ENCODE measurements around the gene CNTNAP5. TPM values are rescaled to one million over a fixed set of nuclear protein-coding genes. Genes with fewer than 3 reads are reported as not detected.

Gene CNTNAP5
- total RNA-seq, 1 experiment from 2014 or later = not detected

DNA sequence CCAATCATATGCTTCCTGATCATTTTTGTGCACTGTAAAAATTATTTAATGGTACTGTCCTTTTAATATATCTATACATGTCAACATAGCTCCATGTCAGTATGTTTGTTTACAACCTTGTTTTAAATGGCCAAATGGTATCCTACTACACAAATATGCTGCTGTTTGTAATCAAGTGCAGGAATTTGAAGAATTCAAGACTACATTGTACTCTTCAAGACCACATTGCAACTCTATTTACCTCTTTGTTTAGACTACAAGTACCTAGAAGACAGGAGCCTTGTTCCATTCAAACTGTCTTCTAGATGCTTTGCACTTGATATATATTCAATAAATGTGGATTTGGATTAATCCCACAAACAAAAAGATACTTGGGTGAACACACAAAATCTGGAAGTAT lies 41.7 kb downstream of the CNTNAP5 start:
- Mint-ChIP-seq H3K9me3 (ENCODE audit: unreplicated experiment) (no peaks in the 10 kb centered on the region), H3K4me3 (ENCODE audit: unreplicated experiment) (no peak overlapping the region), H3K4me1 (ENCODE audit: insufficient read depth, unreplicated experiment) (no peaks in the 10 kb centered on the region), H3K27ac (ENCODE audit: low read depth, unreplicated experiment) (no peak overlapping the region), H3K27me3 (ENCODE audit: insufficient read depth, unreplicated experiment) (no peaks in the 10 kb centered on the region), H3K36me3 (ENCODE audit: insufficient read depth, unreplicated experiment) (no peaks in the 10 kb centered on the region)
- DNase-seq (ENCODE audit: unreplicated experiment) = no peak
- ChIA-PET POLR2A (no interaction called here), CTCF (no interaction called here)
- TF ChIP-seq, protein P1, sequence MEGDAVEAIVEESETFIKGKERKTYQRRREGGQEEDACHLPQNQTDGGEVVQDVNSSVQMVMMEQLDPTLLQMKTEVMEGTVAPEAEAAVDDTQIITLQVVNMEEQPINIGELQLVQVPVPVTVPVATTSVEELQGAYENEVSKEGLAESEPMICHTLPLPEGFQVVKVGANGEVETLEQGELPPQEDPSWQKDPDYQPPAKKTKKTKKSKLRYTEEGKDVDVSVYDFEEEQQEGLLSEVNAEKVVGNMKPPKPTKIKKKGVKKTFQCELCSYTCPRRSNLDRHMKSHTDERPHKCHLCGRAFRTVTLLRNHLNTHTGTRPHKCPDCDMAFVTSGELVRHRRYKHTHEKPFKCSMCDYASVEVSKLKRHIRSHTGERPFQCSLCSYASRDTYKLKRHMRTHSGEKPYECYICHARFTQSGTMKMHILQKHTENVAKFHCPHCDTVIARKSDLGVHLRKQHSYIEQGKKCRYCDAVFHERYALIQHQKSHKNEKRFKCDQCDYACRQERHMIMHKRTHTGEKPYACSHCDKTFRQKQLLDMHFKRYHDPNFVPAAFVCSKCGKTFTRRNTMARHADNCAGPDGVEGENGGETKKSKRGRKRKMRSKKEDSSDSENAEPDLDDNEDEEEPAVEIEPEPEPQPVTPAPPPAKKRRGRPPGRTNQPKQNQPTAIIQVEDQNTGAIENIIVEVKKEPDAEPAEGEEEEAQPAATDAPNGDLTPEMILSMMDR (IDR thresholded peaks at IDR 0.05; ENCODE audit: unreplicated experiment) = no peak
- intact Hi-C loops (cut with micrococcal nuclease) = no loop called here
- BruUV-seq (replicated peaks) = no TSS peak

DNA sequence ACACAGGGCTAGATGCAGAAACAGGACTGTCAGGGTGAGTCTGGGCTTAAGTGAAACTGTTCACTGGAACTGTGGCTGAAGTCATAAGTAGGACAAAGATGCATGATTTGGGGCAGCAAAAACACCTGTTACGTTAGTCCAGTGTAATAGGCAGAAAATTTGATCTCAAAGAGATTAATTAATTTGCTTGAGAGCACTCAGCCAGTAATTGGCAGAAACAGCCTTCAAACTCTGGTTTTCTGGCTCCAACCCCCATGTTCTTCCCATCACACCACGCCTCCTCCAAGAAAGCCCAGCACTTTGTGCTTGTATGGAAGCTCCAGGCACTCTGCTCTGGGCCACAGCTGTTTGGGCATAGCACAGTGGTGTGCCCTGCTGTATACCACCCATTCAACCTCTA lies 54.0 kb downstream of the CNTNAP5 start:
- H3K4me3 Mint-ChIP-seq (ENCODE audit: unreplicated experiment) = no peak overlapping the region
- no peak overlapping the region for H3K27ac Mint-ChIP-seq (ENCODE audit: low read depth, unreplicated experiment)
- peaks cover 9% of the 10 kb centered on the region for H3K4me1 Mint-ChIP-seq (ENCODE audit: insufficient read depth, unreplicated experiment)
- H3K27me3 Mint-ChIP-seq (ENCODE audit: insufficient read depth, unreplicated experiment) = no peaks in the 10 kb centered on the region
- no TSS peak for BruUV-seq (replicated peaks)
- intact Hi-C loops (cut with micrococcal nuclease) = no loop called here
- ChIA-PET POLR2A (no interaction called here), CTCF (no interaction called here)
- no peaks in the 10 kb centered on the region for H3K36me3 Mint-ChIP-seq (ENCODE audit: insufficient read depth, unreplicated experiment)
- TF ChIP-seq, protein P1 (IDR thresholded peaks at IDR 0.05; ENCODE audit: unreplicated experiment) = no peak
- no peak for DNase-seq (ENCODE audit: unreplicated experiment)
- no peaks in the 10 kb centered on the region for H3K9me3 Mint-ChIP-seq (ENCODE audit: unreplicated experiment)

- no peaks in the 10 kb centered on the region for H3K36me3 Mint-ChIP-seq (ENCODE audit: insufficient read depth, unreplicated experiment)
- intact Hi-C loops (cut with micrococcal nuclease) = no loop called here
- TF ChIP-seq, protein P1 (IDR thresholded peaks at IDR 0.05; ENCODE audit: unreplicated experiment) = no peak
- H3K27ac Mint-ChIP-seq (ENCODE audit: low read depth, unreplicated experiment) = no peak overlapping the region
- peaks cover 5% of the 10 kb centered on the region for H3K9me3 Mint-ChIP-seq (ENCODE audit: unreplicated experiment)
- DNase-seq (ENCODE audit: unreplicated experiment) = peak; percentile 31
- ChIA-PET POLR2A (no interaction called here), CTCF (interaction anchor here (0.7 kb wide), 1 partner anchor 669 kb away, joined by 3 read pairs; no protein-coding TSS in a partner anchor)
- BruUV-seq (replicated peaks) = no TSS peak
- H3K4me1 Mint-ChIP-seq (ENCODE audit: insufficient read depth, unreplicated experiment) = peaks cover 9% of the 10 kb centered on the region
- no peak overlapping the region for H3K4me3 Mint-ChIP-seq (ENCODE audit: unreplicated experiment)
- no peaks in the 10 kb centered on the region for H3K27me3 Mint-ChIP-seq (ENCODE audit: insufficient read depth, unreplicated experiment)
These were observed 55.4 kb downstream of the CNTNAP5 start for GRCh38 chr2:124080281-124081153.

- H3K9me3 Mint-ChIP-seq (ENCODE audit: unreplicated experiment) = peaks cover 8% of the 10 kb centered on the region
- no TSS peak for BruUV-seq (replicated peaks)
- no peaks in the 10 kb centered on the region for H3K27me3 Mint-ChIP-seq (ENCODE audit: insufficient read depth, unreplicated experiment)
- H3K36me3 Mint-ChIP-seq (ENCODE audit: insufficient read depth, unreplicated experiment) = no peaks in the 10 kb centered on the region
- peak; percentile 33 for DNase-seq (ENCODE audit: unreplicated experiment)
- peaks cover 9% of the 10 kb centered on the region for H3K4me1 Mint-ChIP-seq (ENCODE audit: insufficient read depth, unreplicated experiment)
- peak overlapping the region; percentile 51 for H3K27ac Mint-ChIP-seq (ENCODE audit: low read depth, unreplicated experiment)
- ChIA-PET CTCF (interaction anchor here (0.7 kb wide), 1 partner anchor 668 kb away, joined by 3 read pairs; no protein-coding TSS in a partner anchor), POLR2A (no interaction called here)
- intact Hi-C loops (cut with micrococcal nuclease) = no loop called here
- no peak overlapping the region for H3K4me3 Mint-ChIP-seq (ENCODE audit: unreplicated experiment)
- TF ChIP-seq, protein P1 (IDR thresholded peaks at IDR 0.05; ENCODE audit: unreplicated experiment) = no peak
These were observed 56.1 kb downstream of the CNTNAP5 start for GRCh38 chr2:124081154-124081716.
